Tibial nerve (tissue), 3 donors: ENCODE measurements around the gene TUBGCP6.

Source experiments
- CTCF ChIP-seq, 5 experiments: fragments of 200-600 bp in 3 of 5; fragments of 450-650 bp in 2 of 5; sonication (generic) in 3 of 5; IDR thresholded peaks; one replicate each; pipeline ENCODE4 v1.5.1; 2016 to 2019; ENCODE audit warnings: antibody characterized with exemption in 5 of 5, mild to moderate bottlenecking in 3 of 5, moderate library complexity in 2 of 5
- POLR2A ChIP-seq, 2 donors: fragments of 450-650 bp; IDR thresholded peaks; one replicate each; pipeline ENCODE4 v1.6.1; 2017; ENCODE audit warnings: antibody characterized with exemption in 2 of 2, mild to moderate bottlenecking in 2 of 2, moderate library complexity in 2 of 2

- TF ChIP-seq POLR2A (IDR thresholded peaks at IDR 0.05) (no peak), CTCF (IDR thresholded peaks at IDR 0.05) (no peak)
Measured at GRCh38 chr22:50205781-50206569, 38.8 kb downstream of the TUBGCP6 start.
